ENCODE data around the gene AADAT.

Gene AADAT

GRCh38 chr4:170037481-170037880 is 52.3 kb downstream of the AADAT start:
- ChIA-PET CTCF (interaction anchor here (0.8 kb wide), 1 partner anchor 227 kb away, joined by 3 read pairs; no protein-coding TSS in a partner anchor), POLR2A (no interaction called here)
- DNase-seq (ENCODE audit: extremely low spot score): no peak
- TF ChIP-seq TARDBP (IDR thresholded peaks at IDR 0.05) (no peak), ARNT (IDR thresholded peaks at IDR 0.05) (no peak), NFRKB (IDR thresholded peaks at IDR 0.05) (no peak), ZNF384 (IDR thresholded peaks at IDR 0.05) (no peak), L3MBTL2 (conservative IDR thresholded peaks at IDR 0.05) (no peak), FOXA1 (IDR thresholded peaks at IDR 0.05) (no peak)
- TF ChIP-seq, protein P1, sequence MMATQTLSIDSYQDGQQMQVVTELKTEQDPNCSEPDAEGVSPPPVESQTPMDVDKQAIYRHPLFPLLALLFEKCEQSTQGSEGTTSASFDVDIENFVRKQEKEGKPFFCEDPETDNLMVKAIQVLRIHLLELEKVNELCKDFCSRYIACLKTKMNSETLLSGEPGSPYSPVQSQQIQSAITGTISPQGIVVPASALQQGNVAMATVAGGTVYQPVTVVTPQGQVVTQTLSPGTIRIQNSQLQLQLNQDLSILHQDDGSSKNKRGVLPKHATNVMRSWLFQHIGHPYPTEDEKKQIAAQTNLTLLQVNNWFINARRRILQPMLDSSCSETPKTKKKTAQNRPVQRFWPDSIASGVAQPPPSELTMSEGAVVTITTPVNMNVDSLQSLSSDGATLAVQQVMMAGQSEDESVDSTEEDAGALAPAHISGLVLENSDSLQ (IDR thresholded peaks at IDR 0.05): no peak

DNA sequence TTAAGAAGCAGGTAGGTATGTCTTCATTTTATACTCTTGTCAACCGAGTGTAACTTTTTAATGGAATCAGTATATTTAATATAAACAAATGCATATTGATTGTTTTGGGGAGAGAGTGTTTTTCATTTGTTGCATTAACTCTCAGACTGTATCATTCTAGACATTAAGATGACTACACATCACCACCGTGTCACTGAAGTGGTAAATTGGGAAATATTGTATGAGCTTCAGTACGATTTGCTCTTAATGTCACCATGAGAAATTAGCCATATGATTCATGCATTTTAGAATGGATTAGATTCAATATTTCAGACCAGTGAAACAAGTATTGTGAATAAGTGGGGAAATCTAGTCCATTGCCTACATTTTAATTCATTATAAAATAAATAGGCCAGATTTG is 53.9 kb downstream of the AADAT start:
- no peak for TF ChIP-seq FOXK2 (IDR thresholded peaks at IDR 0.05)
- TF ChIP-seq, protein P1 (IDR thresholded peaks at IDR 0.05): no peak
- no peak for TF ChIP-seq FOXA1 (IDR thresholded peaks at IDR 0.05)
- TF ChIP-seq HDGF (IDR thresholded peaks at IDR 0.05; ENCODE audit: borderline replicate concordance): no peak
- TF ChIP-seq BHLHE40 (IDR thresholded peaks at IDR 0.05; ENCODE audit: borderline replicate concordance): no peak
- TF ChIP-seq CTBP1 (IDR thresholded peaks at IDR 0.05; ENCODE audit: borderline replicate concordance): no peak
- TF ChIP-seq LEF1 (IDR thresholded peaks at IDR 0.05; ENCODE audit: borderline replicate concordance): no peak
- TF ChIP-seq ELF4 (IDR thresholded peaks at IDR 0.05): no peak
- TF ChIP-seq ARNT (IDR thresholded peaks at IDR 0.05): no peak
- no peak for TF ChIP-seq FOXM1 (IDR thresholded peaks at IDR 0.05; ENCODE audit: borderline replicate concordance)
- TF ChIP-seq TARDBP (IDR thresholded peaks at IDR 0.05): no peak
- no peak for TF ChIP-seq NFRKB (IDR thresholded peaks at IDR 0.05)
- TF ChIP-seq ZNF384 (IDR thresholded peaks at IDR 0.05): no peak
- TF ChIP-seq SUZ12 (IDR thresholded peaks at IDR 0.05): no peak
- no peak for TF ChIP-seq SP1 (IDR thresholded peaks at IDR 0.05)
- no peak for TF ChIP-seq L3MBTL2 (conservative IDR thresholded peaks at IDR 0.05)
- POLR2A ChIA-PET: no interaction called here
- no peak for DNase-seq (ENCODE audit: extremely low spot score)
- CTCF ChIA-PET: no interaction called here

DNA sequence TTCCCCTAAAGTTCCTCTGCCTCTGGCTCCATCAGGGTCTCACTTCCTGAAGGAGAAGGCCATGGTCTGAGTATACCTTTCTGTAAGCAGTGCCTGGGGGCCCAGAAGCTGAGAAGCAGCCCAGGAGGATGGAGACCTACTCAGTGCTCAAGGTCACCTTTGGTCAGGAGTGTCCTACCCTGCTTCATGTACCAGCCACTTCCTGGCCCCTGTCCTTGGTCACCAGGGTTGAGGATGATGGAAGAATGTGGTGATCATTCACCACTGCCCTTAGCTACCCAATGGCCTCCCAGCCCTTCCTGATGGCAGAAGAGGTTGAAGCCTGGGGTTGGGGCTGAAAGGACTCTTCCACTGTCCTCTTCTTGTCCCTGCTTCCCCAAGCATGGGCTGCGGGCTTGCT is 54.5 kb downstream of the AADAT start:
- CTCF ChIA-PET: no interaction called here
- DNase-seq (ENCODE audit: extremely low spot score): no peak
- POLR2A ChIA-PET: no interaction called here
- TF ChIP-seq NFRKB (IDR thresholded peaks at IDR 0.05) (no peak), LEF1 (IDR thresholded peaks at IDR 0.05; ENCODE audit: borderline replicate concordance) (no peak), ZNF384 (IDR thresholded peaks at IDR 0.05) (no peak), FOXK2 (IDR thresholded peaks at IDR 0.05) (no peak), SP1 (IDR thresholded peaks at IDR 0.05) (no peak), TARDBP (IDR thresholded peaks at IDR 0.05) (no peak), ELF4 (IDR thresholded peaks at IDR 0.05) (no peak), FOXM1 (IDR thresholded peaks at IDR 0.05; ENCODE audit: borderline replicate concordance) (no peak), HDGF (IDR thresholded peaks at IDR 0.05; ENCODE audit: borderline replicate concordance) (no peak)
- TF ChIP-seq, protein P1 (IDR thresholded peaks at IDR 0.05): no peak

DNA sequence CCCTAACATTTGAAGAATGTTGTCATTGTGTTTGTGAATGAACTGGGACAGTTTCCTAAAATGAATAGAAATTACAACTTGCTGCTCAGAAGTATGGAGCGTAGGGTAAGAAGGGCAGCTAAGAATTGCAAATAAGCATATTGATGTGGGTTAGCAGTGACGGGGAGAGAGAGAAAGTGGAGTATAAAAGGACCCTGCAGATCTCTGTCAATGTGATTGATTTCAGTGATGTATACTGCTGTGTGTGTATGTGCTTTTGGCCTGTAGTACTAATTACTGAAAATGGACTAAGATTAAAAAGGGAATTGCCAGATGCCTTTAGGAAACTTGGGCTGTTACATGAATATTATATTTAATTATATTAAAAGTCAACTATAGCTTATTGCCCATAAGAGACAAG is 55.8 kb downstream of the AADAT start:
- DNase-seq (ENCODE audit: extremely low spot score): no peak
- ChIA-PET CTCF (no interaction called here), POLR2A (no interaction called here)
- no peak for TF ChIP-seq ARNT (IDR thresholded peaks at IDR 0.05)
- TF ChIP-seq, protein P1 (IDR thresholded peaks at IDR 0.05): no peak
- TF ChIP-seq FOXA1 (IDR thresholded peaks at IDR 0.05): no peak
- TF ChIP-seq FOXM1 (IDR thresholded peaks at IDR 0.05; ENCODE audit: borderline replicate concordance): no peak
- TF ChIP-seq L3MBTL2 (conservative IDR thresholded peaks at IDR 0.05): no peak
- no peak for TF ChIP-seq CTBP1 (IDR thresholded peaks at IDR 0.05; ENCODE audit: borderline replicate concordance)
- no peak for TF ChIP-seq TARDBP (IDR thresholded peaks at IDR 0.05)
- TF ChIP-seq ELF4 (IDR thresholded peaks at IDR 0.05): no peak
- TF ChIP-seq NFRKB (IDR thresholded peaks at IDR 0.05): no peak
- TF ChIP-seq SUZ12 (IDR thresholded peaks at IDR 0.05): no peak
- TF ChIP-seq FOXK2 (IDR thresholded peaks at IDR 0.05): no peak
- TF ChIP-seq SP1 (IDR thresholded peaks at IDR 0.05): no peak
- TF ChIP-seq ZNF384 (IDR thresholded peaks at IDR 0.05): no peak
- TF ChIP-seq LEF1 (IDR thresholded peaks at IDR 0.05; ENCODE audit: borderline replicate concordance): no peak
- no peak for TF ChIP-seq BHLHE40 (IDR thresholded peaks at IDR 0.05; ENCODE audit: borderline replicate concordance)
- no peak for TF ChIP-seq HDGF (IDR thresholded peaks at IDR 0.05; ENCODE audit: borderline replicate concordance)

- no peak for DNase-seq (ENCODE audit: extremely low spot score)
- ChIA-PET POLR2A (no interaction called here), CTCF (no interaction called here)
- TF ChIP-seq TARDBP (IDR thresholded peaks at IDR 0.05) (no peak), ELF4 (IDR thresholded peaks at IDR 0.05) (no peak), CTBP1 (IDR thresholded peaks at IDR 0.05; ENCODE audit: borderline replicate concordance) (no peak), NFRKB (IDR thresholded peaks at IDR 0.05) (no peak)
These were observed 59.6 kb downstream of the AADAT start for GRCh38 chr4:170030121-170030520.

DNA sequence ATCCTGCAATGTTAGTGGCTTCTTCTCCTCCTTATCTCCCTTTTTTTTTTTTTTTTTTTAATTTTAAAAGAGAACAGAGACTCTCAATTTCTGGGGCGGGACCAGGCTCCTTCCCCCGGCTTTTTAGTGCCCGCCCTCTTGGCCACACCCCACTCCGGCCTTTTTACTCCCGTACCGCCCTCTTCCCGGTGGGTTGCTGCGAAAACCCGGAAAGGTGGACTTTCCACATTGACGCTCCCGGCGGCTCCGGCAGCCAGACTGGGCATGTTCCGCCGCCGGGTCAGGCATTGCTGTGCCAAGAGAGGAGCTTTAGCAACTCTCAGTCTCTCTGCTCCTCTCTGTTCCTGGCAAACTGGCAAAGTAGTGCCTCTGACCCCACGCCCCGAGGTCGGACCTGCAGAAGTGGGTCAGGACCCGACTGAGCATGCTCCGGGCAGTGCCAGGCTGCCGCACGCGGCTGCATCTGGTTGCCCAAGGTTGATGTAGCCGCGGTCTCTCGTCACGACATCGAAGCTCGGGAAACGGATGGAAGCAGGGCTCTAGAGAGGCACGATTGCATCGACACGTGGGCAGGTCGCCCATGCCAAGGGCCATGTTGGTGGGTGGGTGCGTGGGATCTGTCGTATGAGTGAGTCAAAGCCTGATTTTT is 62.5 kb downstream of the AADAT start:
- ChIA-PET POLR2A (interaction anchor here (0.7 to 2.5 kb wide), 9 partner anchors 9 to 287 kb away, joined by 3 to 11 read pairs (median 4); no protein-coding TSS in a partner anchor), CTCF (interaction anchor here (0.5 to 1.1 kb wide), 3 partner anchors 217 to 368 kb away, joined by 3 to 4 read pairs (median 4); no protein-coding TSS in a partner anchor)
- TF ChIP-seq ZNF384 (IDR thresholded peaks at IDR 0.05) (peak; percentile 88), LEF1 (IDR thresholded peaks at IDR 0.05; ENCODE audit: borderline replicate concordance) (no peak), ELF4 (IDR thresholded peaks at IDR 0.05) (peak; percentile 28; the same call in 1 of the 2 replicates), L3MBTL2 (conservative IDR thresholded peaks at IDR 0.05) (peak; percentile 99), ARNT (IDR thresholded peaks at IDR 0.05) (no peak), HDGF (IDR thresholded peaks at IDR 0.05; ENCODE audit: borderline replicate concordance) (no peak), CTBP1 (IDR thresholded peaks at IDR 0.05; ENCODE audit: borderline replicate concordance) (no peak), SUZ12 (IDR thresholded peaks at IDR 0.05) (no peak), NFRKB (IDR thresholded peaks at IDR 0.05) (no peak), FOXA1 (IDR thresholded peaks at IDR 0.05) (no peak), FOXM1 (IDR thresholded peaks at IDR 0.05; ENCODE audit: borderline replicate concordance) (peak; percentile 82), BHLHE40 (IDR thresholded peaks at IDR 0.05; ENCODE audit: borderline replicate concordance) (no peak), TARDBP (IDR thresholded peaks at IDR 0.05) (no peak), FOXK2 (IDR thresholded peaks at IDR 0.05) (no peak), SP1 (IDR thresholded peaks at IDR 0.05) (no peak)
- TF ChIP-seq, protein P1 (IDR thresholded peaks at IDR 0.05): no peak
- DNase-seq (ENCODE audit: extremely low spot score): peak; percentile 89

All from HEK293T (cell line).